ENCODE results near the gene SCARB1.

Gene SCARB1

DNA sequence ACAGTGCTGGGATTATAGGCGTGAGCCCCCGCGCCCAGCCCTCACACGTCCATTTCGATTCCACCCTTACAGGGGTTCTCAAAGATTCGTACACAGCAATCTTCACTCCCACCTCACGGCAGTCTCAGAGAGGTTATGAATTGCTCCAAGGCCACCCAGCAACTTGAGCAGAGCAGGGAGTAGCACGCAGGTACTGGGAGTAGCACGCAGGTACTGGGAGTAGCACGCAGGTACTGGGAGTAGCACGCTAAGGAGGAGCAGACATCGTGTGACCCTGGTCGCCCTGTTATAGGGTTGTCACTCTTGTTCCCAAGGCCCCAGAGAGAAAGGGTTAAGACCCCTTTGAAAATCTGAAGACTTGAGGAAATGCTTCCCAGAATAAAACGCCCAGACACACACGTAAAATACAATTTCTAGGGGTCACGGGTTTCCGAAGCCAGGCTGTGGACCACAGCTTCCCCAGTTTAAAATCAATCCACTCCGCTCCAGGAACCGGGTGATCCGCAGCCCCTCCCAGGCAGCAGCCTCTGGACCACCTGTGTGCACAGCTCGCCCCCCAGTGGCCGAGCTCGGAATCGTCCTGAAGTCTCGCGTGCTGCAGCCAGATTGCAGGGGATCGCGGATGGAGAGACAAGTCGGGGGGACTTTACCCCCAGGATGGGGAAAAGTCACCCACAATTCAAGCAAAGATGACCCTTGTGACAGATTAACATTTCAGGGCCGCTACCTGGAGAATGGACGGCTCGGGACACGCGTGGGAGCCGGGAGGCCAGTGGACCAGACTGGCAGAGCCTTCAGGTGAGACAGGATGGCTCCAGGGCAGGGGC is 92.0 kb downstream of the SCARB1 start:
- peak; percentile 54 for DNase-seq

DNA sequence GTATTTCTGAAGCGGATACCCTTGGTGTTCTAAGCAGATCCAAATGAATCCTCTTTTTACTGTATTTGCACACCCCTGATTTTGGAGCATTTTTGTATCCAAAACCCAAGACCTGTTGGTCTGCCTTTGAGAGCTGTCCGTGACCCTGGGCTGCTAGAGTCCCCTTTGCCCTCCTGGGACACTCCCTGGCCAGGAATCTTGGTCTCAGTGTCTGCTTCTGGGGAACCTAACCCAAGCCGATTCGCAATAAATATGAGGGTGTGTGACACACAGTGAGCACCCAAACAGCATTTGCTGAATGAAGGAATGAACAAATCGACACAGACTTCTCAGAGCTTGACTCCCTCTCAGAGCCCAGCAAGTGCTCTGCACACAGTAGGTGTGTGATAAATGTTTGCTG is 92.9 kb downstream of the SCARB1 start:
- no peak for DNase-seq

DNA sequence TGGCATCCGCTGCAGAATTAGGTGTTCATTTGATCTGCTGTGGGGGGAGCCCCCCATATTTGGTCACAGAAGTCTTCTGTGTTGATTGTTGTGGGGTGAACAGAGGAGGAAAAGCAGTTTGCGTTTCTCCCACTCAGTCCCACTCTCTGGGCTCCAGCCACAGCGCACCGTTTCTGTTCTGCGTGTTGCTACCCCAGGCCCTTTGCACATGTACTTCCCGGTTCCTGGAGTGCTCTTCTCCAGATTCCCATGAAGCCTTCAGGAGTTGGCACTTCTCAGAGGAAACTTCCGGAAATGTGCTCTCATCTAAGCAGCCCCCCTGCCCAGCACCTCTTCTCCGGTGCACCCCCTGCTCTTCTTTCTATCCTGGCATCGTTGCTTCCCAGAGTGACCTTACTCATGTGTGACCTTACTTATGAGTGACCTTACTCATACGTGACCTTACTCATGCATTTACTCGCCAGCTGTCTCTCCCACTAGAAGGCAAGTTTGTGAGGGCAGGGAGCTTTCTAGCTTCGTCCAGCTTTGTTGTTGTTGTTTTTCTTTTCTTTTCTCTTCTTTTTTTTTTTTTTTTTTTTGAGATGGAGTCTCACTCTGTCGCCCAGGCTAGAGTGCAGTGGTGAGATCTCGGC is 93.7 kb downstream of the SCARB1 start:
- DNase-seq = no peak

DNA sequence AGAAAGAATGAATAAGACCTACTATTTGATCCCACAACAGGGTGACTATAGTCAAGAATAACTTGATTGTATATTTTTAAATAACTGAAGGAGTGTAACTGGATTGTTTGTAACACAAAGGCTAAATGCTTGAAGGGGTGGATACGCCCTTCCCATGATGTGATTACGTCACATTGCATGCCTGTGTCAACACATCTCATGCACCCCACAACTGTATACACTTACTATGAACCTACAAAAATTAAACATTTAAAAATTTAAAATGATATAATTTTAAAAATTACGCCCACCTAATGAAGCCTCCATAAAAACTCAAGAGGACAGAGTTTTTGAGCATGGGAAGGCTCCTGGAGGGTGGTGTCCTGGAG is 94.5 kb downstream of the SCARB1 start:
- peak; percentile 24 for DNase-seq

DNA sequence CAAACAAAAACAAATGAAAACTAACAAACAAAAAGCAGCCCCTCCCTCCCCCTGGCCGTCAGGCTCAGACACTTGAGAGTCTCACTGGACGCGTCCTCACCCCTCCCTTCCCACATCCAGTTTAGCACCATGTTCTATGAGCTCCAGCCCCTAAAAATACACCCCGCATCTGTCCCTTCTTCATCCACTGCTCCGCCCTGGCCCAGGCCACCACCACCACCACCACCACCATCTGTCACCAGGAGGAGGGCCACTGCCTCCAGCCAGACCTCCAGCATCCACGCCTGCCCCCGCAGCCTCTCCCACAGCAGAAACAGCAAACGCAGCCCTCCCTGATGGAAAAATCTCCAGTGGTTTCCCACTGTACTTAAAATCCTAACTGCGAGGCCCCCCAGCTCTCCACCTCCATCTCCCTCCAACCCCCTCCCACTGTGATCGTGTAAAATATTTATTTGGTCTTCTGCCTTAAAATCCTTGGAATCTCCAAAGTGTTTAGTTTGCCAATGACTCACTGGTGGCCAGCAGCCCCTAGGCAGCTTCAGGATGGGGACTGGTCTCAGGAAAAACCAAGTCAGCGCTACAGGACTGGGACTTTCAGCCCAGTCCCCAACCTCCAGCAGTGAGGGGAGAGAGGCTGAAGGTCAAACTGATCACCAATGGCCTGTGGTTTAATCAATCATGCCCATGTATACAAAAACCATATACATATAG is 95.1 kb downstream of the SCARB1 start:
- DNase-seq = no peak

DNA sequence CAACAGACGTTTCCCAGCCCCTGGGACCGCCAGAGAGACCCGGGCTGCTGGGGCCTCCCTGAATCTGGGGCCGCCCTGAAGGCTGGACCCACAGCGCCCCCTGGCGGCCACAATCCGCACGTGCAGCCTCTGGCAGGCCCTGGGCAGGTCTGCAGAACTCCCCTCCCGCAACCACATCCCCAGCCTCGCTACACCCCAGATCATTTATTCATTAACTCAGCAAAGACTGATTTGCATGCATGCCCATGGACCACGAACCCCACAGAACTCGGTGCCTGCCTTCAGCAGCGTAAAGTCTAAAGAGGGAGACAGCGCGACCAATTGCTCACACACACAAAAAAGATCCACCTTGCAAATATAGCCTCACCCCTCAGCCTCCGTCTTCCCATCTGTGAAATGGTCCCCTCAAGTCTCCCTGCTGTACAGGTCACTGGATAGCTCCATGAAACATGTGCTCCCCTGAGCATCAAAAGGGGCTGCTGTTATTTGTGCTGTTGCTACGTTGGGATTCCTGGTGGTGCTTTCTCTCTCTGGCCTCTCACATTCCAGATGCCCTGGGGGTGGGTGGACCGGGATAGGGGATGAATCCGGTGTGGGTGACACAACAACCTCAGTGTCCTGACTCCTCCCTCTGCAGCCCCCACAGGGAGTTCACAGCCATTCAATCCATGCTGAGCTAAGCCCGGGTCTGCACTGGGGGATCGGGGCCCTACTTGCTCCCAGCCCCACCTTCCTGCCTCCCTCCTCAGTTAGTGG is 96.4 kb downstream of the SCARB1 start:
- peak; percentile 50 for DNase-seq

DNA sequence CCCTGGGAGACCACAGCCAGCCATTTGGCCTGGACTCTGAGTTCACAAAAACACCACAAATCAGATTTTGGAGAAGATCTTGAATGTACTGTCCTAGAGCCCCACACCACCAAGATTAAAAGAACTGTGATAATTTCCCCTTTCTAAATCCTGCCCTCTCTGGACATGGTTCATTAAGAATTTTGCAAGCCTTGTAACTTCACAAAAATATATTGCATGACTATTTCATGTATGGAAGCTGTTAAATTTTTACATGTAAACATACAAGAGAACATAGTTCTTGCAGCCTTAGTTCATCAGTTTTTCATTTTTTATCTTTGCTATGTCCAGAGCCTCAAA is 97.0 kb downstream of the SCARB1 start:
- peak; percentile 50 for DNase-seq

DNA sequence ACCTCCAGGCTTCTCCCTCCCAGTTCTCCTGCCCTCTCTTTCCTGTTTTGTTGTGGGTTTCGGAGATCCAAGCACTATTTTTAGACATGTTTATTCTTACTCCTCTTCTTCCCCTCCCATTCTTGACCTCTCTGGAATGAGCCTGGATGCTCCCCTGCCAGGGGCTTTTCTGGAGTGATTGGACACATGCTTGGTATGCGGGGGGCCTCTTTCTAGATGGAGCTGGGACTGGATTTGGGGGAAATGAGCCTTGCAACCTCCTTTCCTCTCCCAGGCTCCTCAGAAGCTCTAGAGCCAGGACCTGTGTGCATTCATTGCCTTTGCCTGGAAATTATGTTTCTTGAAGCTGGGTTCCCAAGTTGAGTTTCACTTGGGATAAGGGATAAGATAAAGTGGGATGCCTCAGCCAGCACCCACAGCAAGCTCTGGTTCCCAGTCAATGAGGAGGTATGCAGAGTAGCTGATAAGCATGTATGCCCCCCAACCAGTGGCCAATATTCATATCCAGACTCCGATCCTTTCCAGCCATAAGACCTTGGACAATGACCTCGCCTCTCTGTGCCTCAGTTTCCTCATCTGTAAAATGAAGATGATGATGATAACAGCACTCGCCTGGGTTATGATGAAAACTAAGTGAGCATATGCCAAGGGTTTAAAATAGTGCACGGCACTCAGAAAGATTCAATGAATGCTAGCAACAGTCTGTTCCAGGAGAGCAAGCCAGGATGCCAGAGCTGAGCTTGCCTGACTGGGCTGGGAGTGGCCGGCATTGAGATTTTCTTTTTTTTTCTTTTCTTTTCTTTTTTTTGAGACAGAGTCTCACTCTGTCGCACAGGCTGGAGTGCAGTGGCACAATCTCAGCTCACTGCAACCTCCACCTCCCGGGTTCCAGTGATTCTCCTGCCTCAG is 97.8 kb downstream of the SCARB1 start:
- DNase-seq = no peak

DNA sequence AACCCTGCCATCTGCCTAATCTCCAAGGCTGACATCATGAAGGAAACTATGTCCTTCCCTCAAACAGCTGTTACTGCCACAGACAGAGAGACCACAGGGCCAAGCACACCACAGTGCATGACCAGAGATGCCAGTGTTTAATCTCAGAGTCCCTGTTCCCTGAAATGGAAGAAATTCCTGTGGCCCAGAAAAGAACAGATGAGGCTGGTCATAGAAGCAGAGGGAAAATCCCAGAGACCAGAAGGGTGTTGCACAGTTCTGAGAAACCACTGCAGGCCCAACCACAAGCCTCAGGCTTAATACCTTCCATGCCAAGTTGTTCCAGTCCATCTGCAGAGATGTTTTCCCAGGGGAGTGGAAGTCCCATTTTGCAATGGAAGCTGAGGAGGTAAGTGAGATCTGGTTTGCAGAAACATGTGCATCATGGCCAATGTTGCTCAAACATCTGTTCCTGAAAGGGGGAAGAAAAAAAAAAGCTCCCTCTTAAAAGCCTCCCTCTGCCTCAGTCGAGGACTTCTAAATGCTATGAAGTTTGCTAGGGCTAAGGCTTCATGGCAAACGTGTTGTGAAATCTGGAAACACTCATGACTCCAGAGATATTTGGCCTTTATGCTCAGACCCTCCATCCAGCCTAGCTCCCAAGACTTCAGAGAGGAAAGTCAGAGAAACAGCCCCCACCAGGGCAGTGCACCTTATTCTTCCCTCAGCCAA is 98.6 kb downstream of the SCARB1 start:
- peak; percentile 81 for DNase-seq

DNA sequence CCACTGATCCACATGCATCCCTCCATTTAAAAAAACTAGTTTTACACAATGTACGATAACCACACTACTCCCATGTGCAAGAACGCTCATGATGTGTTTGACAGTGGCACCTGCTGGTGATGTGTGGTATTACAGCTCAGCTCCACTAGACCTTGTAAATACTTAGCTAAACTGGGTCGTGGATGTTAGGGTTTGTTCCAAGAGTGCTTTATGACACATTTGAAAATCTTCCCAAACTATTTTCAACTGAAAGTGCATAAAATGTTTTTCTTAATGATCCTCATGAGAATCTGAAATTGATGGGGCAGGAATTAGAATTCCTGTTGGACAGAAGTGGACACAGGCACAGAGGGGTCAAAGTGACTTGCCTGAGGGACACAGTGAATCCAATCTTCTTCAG is 99.2 kb downstream of the SCARB1 start:
- DNase-seq = peak; percentile 72

DNA sequence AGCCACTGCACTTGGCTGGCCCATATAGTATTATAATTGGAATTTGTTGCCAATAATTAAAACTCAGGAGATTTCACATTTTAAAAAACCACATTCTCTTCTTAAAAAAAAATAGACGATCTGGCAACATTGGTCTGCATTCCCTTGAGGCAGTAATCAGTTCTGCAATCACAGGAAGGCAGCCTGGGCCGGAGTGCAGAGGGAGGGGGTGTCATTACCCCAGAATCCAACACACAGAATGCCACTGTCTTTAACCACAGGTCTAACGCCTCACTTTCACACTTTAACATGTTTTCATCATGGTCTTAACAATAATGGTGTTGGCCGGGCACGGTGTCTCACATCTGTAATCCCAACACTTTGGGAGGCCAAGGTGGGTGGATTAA is 100.1 kb downstream of the SCARB1 start:
- no peak for DNase-seq

DNA sequence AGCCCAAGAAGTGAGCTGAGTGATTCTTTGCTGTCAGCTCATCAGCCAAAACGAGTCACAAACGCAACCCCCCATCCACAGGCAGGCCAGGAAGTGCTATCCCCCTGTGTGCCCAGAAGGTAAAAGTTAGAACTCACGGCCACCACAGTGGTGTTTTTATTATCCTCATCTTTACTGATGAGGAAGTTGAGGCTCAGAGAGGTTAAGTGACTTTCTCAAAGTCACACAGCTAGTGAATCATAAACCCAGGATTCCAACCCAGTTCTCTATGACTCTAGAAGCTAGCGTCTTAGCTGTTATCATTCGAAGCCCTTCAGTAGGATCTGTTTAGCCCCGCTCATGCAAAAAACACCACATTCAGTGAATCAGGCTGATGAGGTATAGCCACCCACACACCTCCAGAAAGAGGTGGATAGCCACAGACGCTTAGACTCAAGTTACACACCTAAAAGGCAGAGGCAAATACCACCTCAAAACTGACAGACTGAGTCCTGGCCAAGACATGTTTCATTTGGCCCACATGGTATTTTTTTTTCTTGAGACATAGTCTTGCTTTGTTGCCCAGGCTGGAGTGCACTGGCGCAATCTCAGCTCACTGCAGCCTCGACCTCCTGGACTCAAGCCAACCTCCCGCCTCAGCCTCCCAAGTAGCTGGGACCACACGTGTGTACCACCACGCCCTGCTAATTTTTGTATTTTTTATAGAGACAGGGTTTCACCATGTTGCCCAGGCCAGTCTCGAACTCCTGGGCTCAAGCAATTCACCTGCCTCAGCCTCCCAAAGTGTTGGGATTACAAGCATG is 100.7 kb downstream of the SCARB1 start:
- no peak for DNase-seq

DNA sequence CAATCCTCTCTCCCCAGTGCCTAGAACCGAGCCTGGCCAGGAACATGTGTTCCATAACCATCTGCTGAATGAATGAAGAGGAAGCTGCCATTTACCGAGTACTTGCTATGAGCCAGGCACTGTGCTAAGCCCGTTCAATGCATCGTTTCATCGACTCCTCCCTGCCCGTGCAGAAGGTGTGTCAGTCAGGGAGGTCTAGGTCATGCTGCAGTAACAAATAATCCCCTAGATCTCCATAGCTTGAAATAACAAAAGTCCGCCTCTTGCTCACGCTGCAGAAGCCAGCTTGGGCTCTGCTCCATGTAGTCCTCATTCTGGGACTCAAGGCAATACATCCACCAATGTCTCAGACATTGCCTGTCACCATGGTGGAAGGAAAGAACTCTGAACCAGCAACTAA is 101.3 kb downstream of the SCARB1 start:
- no peak for DNase-seq

DNA sequence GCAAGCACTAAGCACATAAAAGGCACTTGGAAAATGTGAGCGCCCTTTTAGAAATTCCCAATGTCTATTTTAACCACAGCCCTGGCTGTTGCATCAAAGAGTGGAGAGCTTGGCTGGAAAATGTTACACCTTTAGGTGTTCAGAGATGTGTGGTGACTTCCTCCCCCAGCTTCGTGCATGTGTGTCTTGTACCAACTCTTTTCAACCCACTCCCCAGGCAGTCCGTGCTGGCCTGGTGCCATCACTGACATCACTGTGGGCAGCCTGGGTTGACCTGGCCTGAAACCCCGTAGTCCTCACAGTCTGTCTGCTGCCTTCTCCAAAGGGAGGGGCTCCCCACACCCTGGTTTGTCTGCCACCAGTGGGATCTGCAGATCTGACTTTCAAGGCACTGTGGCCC is 101.8 kb downstream of the SCARB1 start:
- DNase-seq = no peak

DNA sequence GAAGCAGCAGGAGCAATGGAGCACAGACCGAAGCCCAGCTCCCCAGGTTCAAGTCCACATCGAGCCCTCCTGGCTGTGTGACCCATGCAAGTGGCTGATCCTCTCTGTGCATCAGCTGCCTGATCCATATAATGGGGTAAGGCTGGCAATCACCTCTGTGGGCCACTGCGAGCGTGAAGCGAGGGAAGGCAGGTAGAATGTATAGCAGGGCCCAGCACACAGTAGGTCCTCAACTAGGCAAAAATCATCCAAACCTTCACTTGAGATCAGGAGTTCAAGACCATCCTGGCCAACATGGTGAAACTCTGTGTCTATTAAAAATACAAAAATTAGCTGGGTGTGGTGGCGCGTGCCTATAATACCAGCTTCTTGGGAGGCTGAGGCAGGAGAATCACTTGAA is 102.6 kb downstream of the SCARB1 start:
- no peak for DNase-seq

DNA sequence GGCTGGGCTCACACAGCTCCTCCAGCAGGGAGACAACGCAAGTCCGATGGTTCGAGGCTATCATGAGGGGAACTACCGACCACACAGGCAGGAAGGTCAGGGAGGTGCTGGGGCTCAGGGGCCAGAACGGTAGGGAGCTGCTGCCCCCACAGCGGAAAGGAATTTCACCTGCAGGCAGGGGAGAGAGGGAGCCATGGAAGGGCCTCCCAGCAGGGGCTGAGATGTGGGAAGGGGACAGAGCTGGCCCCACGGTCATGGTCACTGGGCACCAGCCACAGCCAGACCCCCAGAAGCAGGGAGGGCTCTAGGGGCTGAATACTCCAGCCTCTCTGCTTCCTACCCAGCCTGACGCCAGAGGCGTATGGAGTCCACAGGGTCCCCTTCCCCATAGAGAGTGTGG is 103.1 kb downstream of the SCARB1 start:
- no peak for DNase-seq

DNA sequence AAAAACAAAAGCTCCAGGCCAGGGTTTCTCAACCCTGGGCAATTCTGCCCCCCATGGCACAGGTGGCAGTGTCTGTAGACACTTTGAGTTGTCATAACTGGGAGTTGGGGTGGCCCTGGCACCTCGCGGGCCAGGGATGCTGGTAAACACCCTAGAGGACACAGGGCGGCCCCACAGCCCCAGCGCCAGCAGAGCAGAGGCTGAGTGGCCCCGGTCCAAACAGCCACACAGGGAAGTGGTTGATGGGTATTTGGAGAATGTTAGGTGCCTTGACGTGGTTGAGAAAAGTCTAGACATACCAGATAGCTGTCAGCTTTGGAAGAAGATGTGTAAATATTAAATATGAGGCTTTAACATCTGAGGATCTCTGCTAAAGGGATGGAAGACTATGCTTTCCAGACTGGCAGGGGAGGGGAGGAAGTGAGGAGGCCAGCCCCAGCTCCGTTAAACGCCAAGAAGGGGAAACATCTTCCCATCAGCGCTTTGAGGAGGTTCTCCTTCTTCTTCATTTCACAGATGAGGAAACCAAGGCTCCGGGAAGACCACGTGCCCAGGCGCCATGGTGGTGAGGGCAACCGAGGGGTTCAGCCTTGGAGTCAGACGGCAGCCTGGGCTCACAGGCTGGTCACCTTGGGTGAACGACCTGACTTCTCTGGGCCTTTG is 103.7 kb downstream of the SCARB1 start:
- peak; percentile 48 for DNase-seq

DNA sequence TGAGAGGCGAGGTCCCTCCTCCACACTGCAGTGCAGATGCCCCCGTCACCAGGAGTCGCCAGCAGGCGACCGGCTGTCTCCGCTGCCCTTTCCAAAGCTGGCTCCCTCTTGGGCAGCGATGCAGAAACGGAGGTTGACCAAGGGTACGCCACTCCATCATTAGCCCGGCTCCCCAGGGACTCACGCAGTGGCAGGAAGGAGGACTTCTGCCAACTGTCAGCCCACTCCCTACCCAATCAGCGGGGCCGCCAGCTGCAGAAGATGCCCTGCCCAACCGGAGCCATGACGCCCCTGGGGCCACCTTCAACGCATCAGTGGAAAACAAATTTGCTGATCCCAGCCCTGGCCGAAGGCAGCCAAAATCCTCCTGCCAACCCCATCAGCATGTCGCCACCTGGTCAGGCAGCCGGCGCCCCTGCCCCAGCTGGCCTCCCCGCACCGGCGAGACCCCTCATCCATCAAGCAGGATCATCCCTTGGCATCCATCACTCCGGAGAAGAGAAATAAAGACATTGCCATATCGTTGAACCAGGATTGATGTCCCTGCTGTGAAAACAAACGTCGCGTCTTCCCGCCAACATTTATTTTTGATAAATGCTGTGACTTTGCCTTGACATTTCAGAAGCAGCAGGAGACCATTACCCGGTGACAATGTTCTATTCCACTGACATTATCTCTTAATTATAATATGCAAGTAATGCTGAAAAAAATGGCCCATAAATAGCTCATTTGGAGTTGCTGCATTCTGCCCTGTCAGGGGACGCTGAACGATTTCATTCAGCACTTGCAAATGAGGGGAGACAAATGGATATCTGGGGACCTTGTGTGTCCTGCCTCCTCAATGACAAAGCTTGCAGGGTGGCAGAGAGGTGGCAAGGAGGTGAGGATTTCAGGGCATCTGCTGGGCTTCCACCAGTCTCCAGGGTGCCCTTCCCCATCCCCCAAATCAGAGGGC is 105.1 kb downstream of the SCARB1 start:
- DNase-seq = no peak

DNA sequence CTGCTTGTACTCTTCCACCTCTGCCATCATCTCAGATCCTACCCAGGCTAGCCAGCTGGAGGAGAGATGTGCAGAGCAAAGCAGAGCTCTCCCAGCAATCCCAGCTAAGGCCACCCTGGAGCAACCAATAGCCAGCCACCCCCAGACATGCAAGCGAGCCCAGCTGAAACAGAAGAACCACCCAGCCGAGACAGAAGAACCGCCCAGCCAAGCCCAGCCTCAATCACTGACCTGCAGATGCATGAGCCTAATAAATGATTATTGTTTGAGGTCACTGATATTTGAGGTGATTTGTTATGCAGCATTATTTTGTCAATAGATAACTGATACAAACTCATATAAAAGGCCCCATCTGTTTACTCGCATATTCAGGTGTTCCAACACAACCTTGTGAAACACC is 106.3 kb downstream of the SCARB1 start:
- DNase-seq = no peak
